A549 (cell line): ENCODE data around the gene TGFBRAP1. TPM values are rescaled to one million over a fixed set of nuclear protein-coding genes. Genes with fewer than 3 reads are reported as not detected.
A peak's percentile ranks its signal among the peaks of the same experiment; 100 is the strongest.

Source experiments
- ATAC-seq, 2 experiments: fragments of 200-7000 bp in 1 of 2; fragments of >200 bp in 1 of 2; cut with Nextera tagmentation in 1 of 2; cut with Tn5 transposase in 1 of 2; 3 replicates each; pipeline versions ENCODE4 v1.8.0 to v1.9.1; 2018 to 2020; ENCODE audit warnings: mild to moderate bottlenecking in 1 of 2, moderate library complexity in 1 of 2
- CTCF ChIA-PET: fragments of 300-600 bp; sonication (Branson Sonifier 250); formaldehyde crosslinking; extraction: SDS; loops from one replicate; lab custom pipeline; 2021; ENCODE audit warnings: antibody characterized with exemption, inconsistent platforms; lab: Yijun Ruan, JAX
- POLR2A ChIA-PET: fragments of 350-600 bp; formaldehyde crosslinking; extraction: SDS; loops from one replicate; lab custom pipeline; 2021; ENCODE audit warnings: antibody characterized with exemption, inconsistent platforms; lab: Yijun Ruan, JAX
- DNase-seq, 2 experiments: peaks; one replicate each; pipeline versions ENCODE4 v3.0.0 to v3.0.0-alpha.2; 2011 to 2016; ENCODE audit warnings: low read depth in 1 of 2, low spot score in 1 of 2
- FAIRE-seq: peaks from 2 replicates; lab custom pipeline; 2011; peaks lifted over from hg19 to GRCh38; lab: Jason Lieb, UNC
- H3K27ac ChIP-seq, 2 experiments: fragments of >200 bp; sonication (Bioruptor Twin); formaldehyde crosslinking; 3 replicates each; pipeline ENCODE4 v1.5.1; 2016 to 2017
- H3K4me1 ChIP-seq: fragments of >200 bp; sonication (Bioruptor Twin); formaldehyde crosslinking; 3 replicates; pipeline ENCODE4 v1.6.1; 2016
- H3K4me2 ChIP-seq: fragments of >200 bp; sonication (Bioruptor Twin); formaldehyde crosslinking; 3 replicates; pipeline ENCODE4 v1.6.1; 2016
- H3K4me3 ChIP-seq: fragments of >200 bp; sonication (Bioruptor Twin); formaldehyde crosslinking; 3 replicates; pipeline ENCODE4 v1.5.1; 2016
- H3K9me3 ChIP-seq: fragments of >200 bp; sonication (Bioruptor Twin); formaldehyde crosslinking; 3 replicates; pipeline ENCODE4 v1.6.1; 2016
- CEBPB ChIP-seq, 2 experiments: fragments of >200 bp in 1 of 2; sonication (Bioruptor Twin) in 1 of 2; formaldehyde crosslinking in 1 of 2; IDR thresholded peaks; 2 replicates each; pipeline ENCODE4 v1.6.1; 2012 to 2016
- EHF ChIP-seq: fragments of 250-450 bp; sonication (Bioruptor Pico); IDR thresholded peaks from 2 replicates; pipeline ENCODE4 v1.5.0; 2020; ENCODE audit warnings: mild to moderate bottlenecking
- ESRRA ChIP-seq: fragments of 150-350 bp; IDR thresholded peaks from 2 replicates; pipeline ENCODE4 v1.6.1; 2014; ENCODE audit warnings: mild to moderate bottlenecking, low read length, borderline replicate concordance
- FOSB ChIP-seq: fragments of 250-450 bp; sonication (Bioruptor Pico); IDR thresholded peaks from 2 replicates; pipeline ENCODE4 v1.5.0; 2020; ENCODE audit warnings: mild to moderate bottlenecking, moderate library complexity
- FOSL2 ChIP-seq, 2 experiments: fragments of 450-650 bp in 1 of 2; fragments of >200 bp in 1 of 2; sonication (Bioruptor Twin) in 1 of 2; formaldehyde crosslinking; IDR thresholded peaks; 2 replicates each; pipeline versions ENCODE4 v1.5.0 to v1.6.1; 2016 to 2020; ENCODE audit warnings: mild to moderate bottlenecking in 1 of 2, moderate library complexity in 1 of 2
- FOXS1 ChIP-seq: fragments of 250-450 bp; sonication (Bioruptor Pico); IDR thresholded peaks from 2 replicates; pipeline ENCODE4 v1.5.0; 2020; ENCODE audit warnings: mild to moderate bottlenecking, moderate library complexity
- HDAC2 ChIP-seq: fragments of 200-600 bp; sonication (generic); IDR thresholded peaks from 2 replicates; pipeline ENCODE4 v1.6.1; 2016
- HOXB13 ChIP-seq: fragments of 250-450 bp; sonication (Bioruptor Pico); IDR thresholded peaks from 2 replicates; pipeline ENCODE4 v1.5.0; 2020; ENCODE audit warnings: low read depth, mild to moderate bottlenecking, moderate library complexity
- JUN ChIP-seq, 2 experiments: fragments of >200 bp; sonication (Bioruptor Twin); formaldehyde crosslinking; IDR thresholded peaks; 2 replicates in 1 of 2; 3 replicates in 1 of 2; pipeline ENCODE4 v1.6.1; 2016 to 2017
- KDM5A ChIP-seq: fragments of 200-600 bp; sonication (generic); IDR thresholded peaks from 2 replicates; pipeline ENCODE4 v1.6.1; 2016; ENCODE audit warnings: antibody characterized with exemption, mild to moderate bottlenecking
- PHF8 ChIP-seq: fragments of 200-600 bp; sonication (generic); IDR thresholded peaks from 2 replicates; pipeline ENCODE4 v1.6.1; 2016; ENCODE audit warnings: low read depth, mild to moderate bottlenecking, antibody characterized with exemption, moderate library complexity, borderline replicate concordance
- POLR2A ChIP-seq: IDR thresholded peaks from 2 replicates; pipeline ENCODE4 v1.6.1; 2012; ENCODE audit warnings: mild to moderate bottlenecking, low read length
- RAD21 ChIP-seq, 2 experiments: fragments of >200 bp in 1 of 2; sonication (Bioruptor Twin) in 1 of 2; formaldehyde crosslinking in 1 of 2; IDR thresholded peaks in 1 of 2; conservative IDR thresholded peaks in 1 of 2; 2 replicates in 1 of 2; 3 replicates in 1 of 2; pipeline ENCODE4 v1.6.1; 2012 to 2018; ENCODE audit warnings: inconsistent platforms in 1 of 2
- RARB ChIP-seq: fragments of 250-450 bp; sonication (Bioruptor Pico); IDR thresholded peaks from 2 replicates; pipeline ENCODE4 v1.8.0; 2021; ENCODE audit warnings: mild to moderate bottlenecking, moderate library complexity
- RCOR1 ChIP-seq: fragments of 150-350 bp; IDR thresholded peaks from 2 replicates; pipeline ENCODE4 v1.6.1; 2014; ENCODE audit warnings: antibody characterized with exemption, low read length, low read depth
- SMC3 ChIP-seq: fragments of >200 bp; sonication (Bioruptor Twin); formaldehyde crosslinking; IDR thresholded peaks from 3 replicates; pipeline ENCODE4 v1.6.1; 2018; ENCODE audit warnings: inconsistent platforms
- ZC3H11A ChIP-seq: fragments of 450-650 bp; IDR thresholded peaks from 2 replicates; pipeline ENCODE4 v1.6.1; 2014; ENCODE audit warnings: antibody characterized with exemption, mild to moderate bottlenecking
- ZNF302 ChIP-seq: fragments of 250-450 bp; sonication (Bioruptor Pico); IDR thresholded peaks from 2 replicates; pipeline ENCODE4 v1.9.0; 2021; ENCODE audit warnings: inconsistent platforms, mild to moderate bottlenecking, moderate library complexity
- ZSCAN20 ChIP-seq: fragments of 250-450 bp; sonication (Bioruptor Pico); IDR thresholded peaks from 2 replicates; pipeline ENCODE4 v1.8.0; 2022; ENCODE audit warnings: mild to moderate bottlenecking, moderate library complexity
- WGBS: methylation state at CpG from one replicate; pipeline ENCODE4 v1.1.6; 2017; ENCODE audit errors: missing lambda C conversion rate; 5-methylcytosine and 5-hydroxymethylcytosine counted together
- polyA plus RNA-seq, 4 experiments: library from polyadenylated mRNA; depleted of rRNA in 3 of 4; stranded (reverse); fragments of >200 nt; fragmentation: RNase III in 1 of 4; extraction: RNeasy Plus Mini Kit Qiagen cat#74134 plus additional on column Dnase treatment in 1 of 4; gene quantifications; 2 replicates in 3 of 4; 3 replicates in 1 of 4; pipeline ENCODE4 v1.2.3, GENCODE V29; 2011 to 2017
- TF ChIP-seq, protein P1 (sequence below): IDR thresholded peaks from 2 replicates; pipeline ENCODE4 v1.6.1; 2012
- TF ChIP-seq, protein P2 (sequence below): fragments of >200 bp; sonication (Bioruptor Twin); formaldehyde crosslinking; IDR thresholded peaks from 3 replicates; pipeline ENCODE4 v1.5.1; 2016
- TF ChIP-seq, protein P3 (sequence below): fragments of 450-650 bp; IDR thresholded peaks from 2 replicates; pipeline ENCODE4 v1.6.1; 2014; ENCODE audit warnings: antibody characterized with exemption

The TGFBRAP1 gene
- polyA plus RNA-seq, 2 of the 4 experiments (the other 2 are of a cell fraction) = 9.0 to 13.7 TPM

DNA sequence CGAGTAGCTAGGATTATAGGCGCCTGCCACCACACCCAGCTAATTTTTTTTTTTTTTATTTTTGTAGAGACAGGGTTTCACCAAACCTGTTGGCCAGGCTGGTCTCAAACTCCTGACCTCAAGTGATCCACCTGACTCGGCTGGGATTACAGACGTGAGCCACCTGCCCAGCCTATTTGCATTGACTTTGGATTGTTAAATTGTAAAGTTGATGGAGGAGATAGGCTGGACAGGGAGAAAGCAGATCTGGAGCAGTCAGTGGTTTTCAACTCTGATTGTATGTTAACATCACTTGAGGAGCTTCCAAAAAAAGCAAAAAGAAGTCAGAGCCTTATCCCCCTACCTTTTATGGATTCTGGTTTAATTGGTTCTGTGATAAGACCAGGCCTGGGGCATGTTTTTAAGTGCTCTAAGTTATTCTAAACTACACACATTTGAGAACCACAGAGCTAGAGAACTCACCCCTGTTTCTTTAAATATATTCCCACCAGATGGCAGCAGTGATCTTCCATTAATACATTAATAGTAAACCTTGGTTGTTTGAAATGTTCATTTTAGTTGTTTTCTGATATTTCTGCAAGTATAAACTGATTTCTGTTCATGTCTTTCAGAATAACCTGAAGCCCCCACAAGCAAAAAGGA is 15.3 kb upstream of the TGFBRAP1 start:
- Histone ChIP-seq H3K27ac (no peak overlapping the region), H3K4me3 (no peak overlapping the region), H3K9me3 (no peaks in the 10 kb centered on the region), H3K4me2 (no peak overlapping the region), H3K4me1 (no peaks in the 10 kb centered on the region)
- ATAC-seq (peak; percentile 74 to 85; a peak in 5 of 6 replicates), DNase-seq (peak; percentile 18 to 44)
- 51% methylated on average over 4 of the region's 4 CpGs for WGBS
- POLR2A ChIA-PET = no interaction called here
- CTCF ChIA-PET = interaction anchor here (0.6 to 4.6 kb wide), 20 partner anchors 9 to 234 kb away, joined by 3 to 54 read pairs (median 6); no protein-coding TSS in a partner anchor
- TF ChIP-seq, protein P1, sequence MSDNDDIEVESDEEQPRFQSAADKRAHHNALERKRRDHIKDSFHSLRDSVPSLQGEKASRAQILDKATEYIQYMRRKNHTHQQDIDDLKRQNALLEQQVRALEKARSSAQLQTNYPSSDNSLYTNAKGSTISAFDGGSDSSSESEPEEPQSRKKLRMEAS = no peak
- TF ChIP-seq RAD21 (conservative IDR thresholded peaks at IDR 0.05 in 1 of 2, IDR thresholded peaks at IDR 0.05 in 1 of 2) (peak; percentile 53 to 73), SMC3 (peak; percentile 64), JUN (IDR thresholded peaks at IDR 0.05) (no peak), PHF8 (no peak)
- TF ChIP-seq, protein P2, sequence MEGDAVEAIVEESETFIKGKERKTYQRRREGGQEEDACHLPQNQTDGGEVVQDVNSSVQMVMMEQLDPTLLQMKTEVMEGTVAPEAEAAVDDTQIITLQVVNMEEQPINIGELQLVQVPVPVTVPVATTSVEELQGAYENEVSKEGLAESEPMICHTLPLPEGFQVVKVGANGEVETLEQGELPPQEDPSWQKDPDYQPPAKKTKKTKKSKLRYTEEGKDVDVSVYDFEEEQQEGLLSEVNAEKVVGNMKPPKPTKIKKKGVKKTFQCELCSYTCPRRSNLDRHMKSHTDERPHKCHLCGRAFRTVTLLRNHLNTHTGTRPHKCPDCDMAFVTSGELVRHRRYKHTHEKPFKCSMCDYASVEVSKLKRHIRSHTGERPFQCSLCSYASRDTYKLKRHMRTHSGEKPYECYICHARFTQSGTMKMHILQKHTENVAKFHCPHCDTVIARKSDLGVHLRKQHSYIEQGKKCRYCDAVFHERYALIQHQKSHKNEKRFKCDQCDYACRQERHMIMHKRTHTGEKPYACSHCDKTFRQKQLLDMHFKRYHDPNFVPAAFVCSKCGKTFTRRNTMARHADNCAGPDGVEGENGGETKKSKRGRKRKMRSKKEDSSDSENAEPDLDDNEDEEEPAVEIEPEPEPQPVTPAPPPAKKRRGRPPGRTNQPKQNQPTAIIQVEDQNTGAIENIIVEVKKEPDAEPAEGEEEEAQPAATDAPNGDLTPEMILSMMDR = peak; percentile 70
- TF ChIP-seq, all 56 proteins: peak for 3
- no peak for FAIRE-seq

DNA sequence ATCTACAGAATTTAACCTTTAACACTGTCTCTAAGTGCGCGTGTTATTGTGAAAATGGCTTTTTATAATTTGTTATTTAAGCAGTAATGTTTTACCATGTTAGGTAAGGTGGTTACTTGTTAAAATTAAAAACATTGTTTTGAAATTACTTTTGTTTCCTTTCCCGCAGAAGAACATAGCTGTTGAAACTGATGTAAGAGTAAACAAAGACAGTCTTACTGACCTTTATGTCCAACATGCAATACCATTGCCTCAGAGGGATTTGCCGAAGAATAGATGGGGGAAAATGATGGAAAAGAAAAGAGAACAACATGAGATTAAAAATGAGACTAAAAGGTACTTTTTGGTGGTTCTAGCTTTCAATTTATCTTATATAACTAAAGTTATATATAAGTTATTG is 9.9 kb upstream of the TGFBRAP1 start:
- no peak for FAIRE-seq
- Histone ChIP-seq H3K4me3 (no peak overlapping the region), H3K4me1 (peaks cover 20% of the 10 kb centered on the region), H3K27ac (no peak overlapping the region), H3K4me2 (peak overlapping the region; percentile 88), H3K9me3 (no peaks in the 10 kb centered on the region)
- WGBS = 76% methylated on average over 4 of the region's 4 CpGs
- POLR2A ChIA-PET = no interaction called here
- CTCF ChIA-PET = interaction anchor here (1.2 to 2.0 kb wide), 4 partner anchors 180 to 207 kb away, joined by 4 to 6 read pairs (median 5); no protein-coding TSS in a partner anchor
- DNase-seq = no peak
- no peak for ATAC-seq
- no peak for TF ChIP-seq ZC3H11A
- TF ChIP-seq JUN (IDR thresholded peaks at IDR 0.05) = no peak
- TF ChIP-seq FOSL2 (IDR thresholded peaks at IDR 0.05) = no peak
- no peak for TF ChIP-seq FOSL2 (CRISPR knock-in tag; IDR thresholded peaks at IDR 0.05)
- TF ChIP-seq CEBPB (IDR thresholded peaks at IDR 0.05) = no peak
- TF ChIP-seq ZNF302 (CRISPR knock-in tag) = no peak
- TF ChIP-seq POLR2A = no peak
- no peak for TF ChIP-seq FOSB (CRISPR knock-in tag)
- TF ChIP-seq, protein P1 = no peak
- no peak for TF ChIP-seq ZSCAN20 (CRISPR knock-in tag)
- no peak for TF ChIP-seq FOXS1 (CRISPR knock-in tag)
- TF ChIP-seq ESRRA = no peak
- TF ChIP-seq, protein P3, sequence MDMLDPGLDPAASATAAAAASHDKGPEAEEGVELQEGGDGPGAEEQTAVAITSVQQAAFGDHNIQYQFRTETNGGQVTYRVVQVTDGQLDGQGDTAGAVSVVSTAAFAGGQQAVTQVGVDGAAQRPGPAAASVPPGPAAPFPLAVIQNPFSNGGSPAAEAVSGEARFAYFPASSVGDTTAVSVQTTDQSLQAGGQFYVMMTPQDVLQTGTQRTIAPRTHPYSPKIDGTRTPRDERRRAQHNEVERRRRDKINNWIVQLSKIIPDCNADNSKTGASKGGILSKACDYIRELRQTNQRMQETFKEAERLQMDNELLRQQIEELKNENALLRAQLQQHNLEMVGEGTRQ = no peak
- no peak for TF ChIP-seq EHF (CRISPR knock-in tag)
- no peak for TF ChIP-seq KDM5A
- TF ChIP-seq, all 56 proteins: peak for 0

DNA sequence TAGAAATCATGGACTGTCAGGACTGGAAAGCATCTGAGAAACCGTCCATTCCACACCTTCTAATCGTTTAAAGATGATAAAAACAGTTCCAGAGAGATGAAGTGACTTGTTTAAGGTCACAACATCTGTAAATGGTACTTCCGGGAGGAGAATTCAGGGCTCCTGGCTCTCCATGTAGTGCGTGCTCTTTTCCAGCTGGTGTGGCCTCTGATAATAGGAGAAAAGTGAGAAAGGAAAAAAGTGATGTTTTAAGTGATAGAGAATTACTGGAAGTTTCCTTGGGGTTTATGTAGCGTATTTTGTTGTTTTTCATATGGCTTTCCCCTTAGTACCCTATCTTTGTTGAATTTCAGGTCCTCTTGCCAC is 8.5 kb upstream of the TGFBRAP1 start:
- POLR2A ChIA-PET = no interaction called here
- no peak for FAIRE-seq
- H3K9me3 ChIP-seq = no peaks in the 10 kb centered on the region
- H3K4me3 ChIP-seq = peak overlapping the region; percentile 97
- H3K4me1 ChIP-seq = peaks cover 20% of the 10 kb centered on the region
- peak overlapping the region; percentile 96 to 100 for H3K27ac ChIP-seq
- no peak for DNase-seq
- CTCF ChIA-PET = interaction anchor here (0.8 to 1.1 kb wide), 2 partner anchors 183 to 209 kb away, joined by 3 to 5 read pairs; no protein-coding TSS in a partner anchor
- 2% methylated on average over 5 of the region's 5 CpGs for WGBS
- peak overlapping the region; percentile 88 for H3K4me2 ChIP-seq
- TF ChIP-seq RCOR1 (no peak), RARB (CRISPR knock-in tag) (no peak), HOXB13 (no peak), HDAC2 (no peak)
- TF ChIP-seq, all 56 proteins: peak for 0
- ATAC-seq = peak in 1 of 2 experiments; percentile 53; a peak in 3 of 6 replicates
